GM21576 (cell line): ENCODE data around the gene SYNE1.
"Not testable (repeated sequence)": the region's sequence is repeated elsewhere in the genome, so short reads cannot be mapped to it uniquely, and the experiment has no call there.

Experiments used
- ATAC-seq: cut with Tn5 transposase; IDR thresholded peaks from one replicate; pipeline ENCODE4 v1.9.1; 2021; ENCODE audit warnings: mild to moderate bottlenecking, moderate library complexity; ENCODE audit not compliant: unreplicated experiment

Gene SYNE1

GRCh38 chr6:152572338-152573088 is 64.6 kb downstream of the SYNE1 start:
- ATAC-seq = no peak

- ATAC-seq = no peak
Observed at GRCh38 chr6:152571943-152572337, 65.2 kb downstream of the SYNE1 start.

- ATAC-seq = no peak
Observed at GRCh38 chr6:152571089-152571488, 66.1 kb downstream of the SYNE1 start.

GRCh38 chr6:152566103-152566875 is 70.9 kb downstream of the SYNE1 start:
- ATAC-seq = no peak

GRCh38 chr6:152563177-152563576 is 74.0 kb downstream of the SYNE1 start:
- ATAC-seq = no peak

DNA sequence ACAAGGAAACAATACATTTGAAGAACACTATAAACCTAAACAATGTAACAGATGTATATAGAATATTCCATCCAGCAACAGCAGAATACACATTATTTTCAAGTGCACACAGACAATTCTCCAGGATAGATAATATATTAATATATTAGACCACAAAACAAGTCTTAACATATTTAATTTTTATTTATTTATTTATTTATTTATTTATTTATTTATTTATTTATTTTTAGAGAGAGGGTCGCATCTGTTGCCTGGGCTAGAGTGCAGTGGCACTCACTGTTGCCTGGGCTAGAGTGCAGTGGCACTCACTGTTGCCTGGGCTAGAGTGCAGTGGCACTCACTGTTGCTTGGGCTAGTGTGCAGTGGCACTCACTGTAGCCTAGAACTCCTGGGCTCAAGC is 78.4 kb downstream of the SYNE1 start:
- ATAC-seq = not testable (repeated sequence)

DNA sequence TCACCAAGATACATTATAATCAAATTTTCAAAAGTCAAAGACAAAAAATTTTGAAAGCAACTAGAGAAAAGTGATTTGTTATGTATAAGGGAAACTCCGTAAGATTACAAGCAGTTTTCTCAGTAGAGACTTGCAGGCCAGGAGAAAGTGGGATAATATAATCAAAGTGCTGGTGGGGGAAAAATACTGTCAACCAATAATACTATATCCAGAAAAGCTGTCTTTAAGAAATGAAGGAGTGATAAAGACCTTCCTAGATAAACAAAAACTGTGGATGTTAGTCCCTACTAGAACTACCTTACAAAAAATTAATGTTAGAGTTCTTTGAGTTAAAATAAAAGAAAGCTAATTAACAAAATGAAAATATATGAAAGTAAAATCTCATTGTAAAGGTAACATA is 79.7 kb downstream of the SYNE1 start:
- no peak for ATAC-seq

DNA sequence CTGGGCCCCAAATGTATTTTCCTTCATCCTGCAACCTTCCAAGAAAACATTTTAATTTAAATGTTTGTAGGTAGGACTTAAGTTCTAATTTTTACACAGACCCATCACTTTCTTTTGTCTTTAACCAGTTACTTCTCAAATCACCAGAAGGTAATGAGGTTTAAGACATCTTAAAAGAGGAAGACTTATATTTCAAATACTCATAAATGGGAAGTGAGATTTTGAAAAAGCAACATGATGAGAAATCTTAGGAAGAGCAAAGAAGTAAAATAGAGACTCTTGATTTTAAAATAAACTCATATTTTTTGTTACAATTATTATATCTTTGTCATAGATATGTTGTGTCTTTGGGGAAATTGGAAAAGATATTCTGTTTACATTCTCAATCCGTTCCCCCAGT is 82.3 kb downstream of the SYNE1 start:
- no peak for ATAC-seq

DNA sequence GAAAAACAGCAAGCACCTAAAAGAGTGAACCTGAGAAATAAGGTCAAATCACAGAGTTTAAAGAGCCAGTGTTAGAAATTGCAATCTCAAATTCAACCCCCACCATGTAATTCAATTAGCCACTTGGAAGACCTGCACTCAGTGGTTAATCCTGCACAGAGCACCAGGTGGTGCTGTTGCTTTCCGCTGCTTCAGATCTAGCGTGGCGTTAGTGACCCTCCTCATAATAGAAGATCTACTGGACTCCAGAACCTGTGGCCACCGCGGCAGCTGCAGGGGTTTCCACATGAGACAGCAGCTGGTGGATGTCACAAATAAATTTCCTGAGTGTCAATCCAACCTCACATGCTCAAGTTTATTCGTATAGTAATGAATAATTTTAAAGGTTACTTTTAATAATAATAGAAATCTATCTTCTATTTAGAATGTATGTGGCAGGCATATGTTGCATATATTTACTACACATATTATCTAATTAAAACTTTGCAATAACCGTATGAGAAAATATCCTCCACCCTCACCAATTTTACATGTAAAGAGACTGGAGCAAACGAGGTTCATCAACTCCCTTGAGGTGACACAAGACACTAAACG is 84.4 kb downstream of the SYNE1 start:
- ATAC-seq = peak; percentile 92

- no peak for ATAC-seq
Observed at GRCh38 chr6:152543519-152543918, 93.6 kb downstream of the SYNE1 start.

DNA sequence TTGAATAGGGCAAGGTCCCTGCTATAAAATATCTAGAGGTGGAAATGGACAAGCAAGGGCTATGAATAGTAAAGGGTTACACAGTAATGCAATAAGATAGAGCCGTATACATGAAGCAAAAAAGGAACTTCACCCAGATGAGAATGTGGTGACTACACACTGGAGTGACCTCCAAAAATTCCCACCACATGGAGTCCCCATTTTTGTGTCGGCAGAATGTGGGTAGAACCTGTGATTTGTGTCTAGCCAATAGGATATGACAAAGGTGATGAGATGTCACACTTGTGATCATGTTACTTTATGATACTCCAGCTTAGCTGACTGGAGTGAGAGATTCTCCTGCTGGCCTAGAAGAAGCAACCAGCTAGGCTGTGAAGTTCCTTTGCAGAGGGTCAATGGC is 96.8 kb downstream of the SYNE1 start:
- no peak for ATAC-seq

GRCh38 chr6:152534541-152534940 is 102.6 kb downstream of the SYNE1 start:
- no peak for ATAC-seq

- ATAC-seq = no peak
Observed at GRCh38 chr6:152532556-152533422, 104.4 kb downstream of the SYNE1 start.

DNA sequence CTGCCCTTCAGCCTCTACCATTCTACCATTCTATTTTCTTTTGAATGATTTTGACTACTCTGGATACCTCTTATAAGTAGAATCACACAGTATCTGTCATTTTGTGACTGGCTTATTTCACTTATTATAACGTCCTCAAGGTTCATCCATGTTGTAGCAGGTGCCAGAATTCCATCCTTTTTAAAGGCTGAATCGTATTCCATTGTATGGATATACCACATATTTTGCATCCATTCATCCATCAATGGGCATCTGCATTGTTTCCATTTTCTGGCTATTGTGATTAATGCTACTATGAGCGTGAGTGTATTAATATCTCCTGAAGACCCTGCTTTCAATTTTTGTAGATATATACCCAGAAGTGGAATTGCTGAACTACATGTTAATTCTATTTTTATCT is 105.5 kb downstream of the SYNE1 start:
- no peak for ATAC-seq

DNA sequence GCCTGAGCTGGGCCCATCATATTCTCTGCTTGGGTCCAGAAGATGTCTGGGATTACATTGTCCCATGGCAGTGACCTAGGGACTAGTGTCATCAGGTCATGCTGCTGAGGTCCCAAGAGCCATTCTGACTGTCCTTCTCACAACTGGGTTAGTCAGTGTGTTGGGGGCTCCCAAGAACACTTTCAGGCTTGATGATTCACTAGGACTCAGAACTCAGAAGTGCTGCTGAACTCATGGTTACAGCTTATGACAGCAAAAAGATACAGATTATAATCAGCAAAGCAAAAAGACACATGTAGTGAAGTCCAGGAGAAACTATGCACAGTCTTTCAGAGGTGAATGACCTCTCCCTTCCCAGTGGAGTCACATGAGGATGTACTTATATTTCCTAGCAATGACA is 107.8 kb downstream of the SYNE1 start:
- no peak for ATAC-seq

GRCh38 chr6:152514120-152514519 is 123.0 kb downstream of the SYNE1 start:
- not testable (repeated sequence) for ATAC-seq

DNA sequence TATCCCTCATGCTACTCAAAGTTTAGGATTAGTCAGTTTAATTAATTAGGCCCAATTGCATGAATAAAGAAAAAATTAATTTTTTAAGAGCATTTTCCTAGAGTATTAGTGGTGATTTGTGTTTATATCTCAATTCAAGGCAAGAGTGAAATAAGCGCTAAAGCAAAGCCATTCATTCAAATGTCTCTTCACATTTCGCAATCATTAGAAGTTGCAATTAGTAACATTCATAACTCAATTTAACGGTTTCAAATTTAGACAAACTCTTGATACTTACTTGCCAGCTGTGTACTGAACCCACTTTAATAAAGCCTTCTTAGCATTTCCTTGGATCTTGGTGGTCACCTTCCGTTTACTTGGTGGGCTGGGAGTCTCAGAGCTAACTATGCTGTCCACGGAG is 127.2 kb downstream of the SYNE1 start:
- no peak for ATAC-seq

DNA sequence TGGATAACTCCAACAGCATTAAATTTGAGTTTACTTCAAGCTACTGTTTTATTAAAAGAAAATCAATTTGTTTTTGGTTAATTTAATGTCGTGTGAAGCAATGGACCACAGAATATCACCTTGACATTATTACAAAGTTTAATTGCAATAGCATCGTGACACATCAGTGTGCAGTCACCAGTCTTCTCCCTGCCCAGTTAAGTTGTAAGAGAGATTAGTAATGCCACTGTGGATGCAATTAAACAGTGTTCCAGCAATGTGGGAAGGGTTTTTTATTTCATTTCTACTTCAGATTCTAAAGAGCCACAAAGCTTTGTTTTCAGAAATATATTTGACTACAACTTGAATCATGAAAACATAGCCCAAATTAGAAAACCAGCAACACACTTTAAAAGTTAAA is 128.7 kb downstream of the SYNE1 start:
- no peak for ATAC-seq

GRCh38 chr6:152503546-152503945 is 133.6 kb downstream of the SYNE1 start:
- no peak for ATAC-seq

- ATAC-seq = no peak
Observed at GRCh38 chr6:152502421-152503188, 134.6 kb downstream of the SYNE1 start.
